ENCODE results near the gene CAPN12.
"Not testable (repeated sequence)": the region's sequence is repeated elsewhere in the genome, so short reads cannot be mapped to it uniquely, and the experiment has no call there.

Gene CAPN12

GRCh38 chr19:38770949-38771275, 26.6 kb upstream of the CAPN12 start:
- H3K4me3 ChIP-seq (ENCODE audit: low read depth, low read length): not testable (repeated sequence)

GRCh38 chr19:38770228-38770948, 26.1 kb upstream of the CAPN12 start:
- H3K4me3 ChIP-seq (ENCODE audit: low read depth, low read length): not testable (repeated sequence)

GRCh38 chr19:38769635-38770211, 25.4 kb upstream of the CAPN12 start:
- H3K4me3 ChIP-seq (ENCODE audit: low read depth, low read length): no peak overlapping the region

GRCh38 chr19:38766276-38767047, 22.2 kb upstream of the CAPN12 start:
- no peak overlapping the region for H3K4me3 ChIP-seq (ENCODE audit: low read depth, low read length)

- H3K4me3 ChIP-seq (ENCODE audit: low read depth, low read length): no peak overlapping the region
Measured at GRCh38 chr19:38765214-38765613, 20.9 kb upstream of the CAPN12 start.

GRCh38 chr19:38763795-38764220, 19.5 kb upstream of the CAPN12 start:
- no peak overlapping the region for H3K4me3 ChIP-seq (ENCODE audit: low read depth, low read length)

GRCh38 chr19:38761884-38762389, 17.7 kb upstream of the CAPN12 start:
- not testable (repeated sequence) for H3K4me3 ChIP-seq (ENCODE audit: low read depth, low read length)

- not testable (repeated sequence) for H3K4me3 ChIP-seq (ENCODE audit: low read depth, low read length)
Measured at GRCh38 chr19:38760805-38761517, 16.7 kb upstream of the CAPN12 start.

- no peak overlapping the region for H3K4me3 ChIP-seq (ENCODE audit: low read depth, low read length)
Measured at GRCh38 chr19:38759590-38760003, 15.3 kb upstream of the CAPN12 start.

GRCh38 chr19:38754196-38754595, 9.9 kb upstream of the CAPN12 start:
- not testable (repeated sequence) for H3K4me3 ChIP-seq (ENCODE audit: low read depth, low read length)

- not testable (repeated sequence) for H3K4me3 ChIP-seq (ENCODE audit: low read depth, low read length)
Measured at GRCh38 chr19:38753783-38754182, 9.5 kb upstream of the CAPN12 start.

- H3K4me3 ChIP-seq (ENCODE audit: low read depth, low read length): no peak overlapping the region
Measured at GRCh38 chr19:38745316-38745715, 1.0 kb upstream of the CAPN12 start.

- no peak overlapping the region for H3K4me3 ChIP-seq (ENCODE audit: low read depth, low read length)
Measured at GRCh38 chr19:38744874-38745273, 600 bp upstream of the CAPN12 start.

- H3K4me3 ChIP-seq (ENCODE audit: low read depth, low read length): no peak overlapping the region
Measured at GRCh38 chr19:38743394-38744297, 628 bp downstream of the CAPN12 start.

GRCh38 chr19:38742906-38743305, 1.4 kb downstream of the CAPN12 start:
- no peak overlapping the region for H3K4me3 ChIP-seq (ENCODE audit: low read depth, low read length)

- no peak overlapping the region for H3K4me3 ChIP-seq (ENCODE audit: low read depth, low read length)
Measured at GRCh38 chr19:38742296-38742695, 2.0 kb downstream of the CAPN12 start.

GRCh38 chr19:38741670-38742069, 2.6 kb downstream of the CAPN12 start:
- no peak overlapping the region for H3K4me3 ChIP-seq (ENCODE audit: low read depth, low read length)

GRCh38 chr19:38740932-38741331, 3.3 kb downstream of the CAPN12 start:
- no peak overlapping the region for H3K4me3 ChIP-seq (ENCODE audit: low read depth, low read length)

GRCh38 chr19:38740257-38740592, 4.0 kb downstream of the CAPN12 start:
- no peak overlapping the region for H3K4me3 ChIP-seq (ENCODE audit: low read depth, low read length)
